Liver (tissue), 9 donors: ENCODE measurements around the gene SLC35B4. TPM values are rescaled to one million over a fixed set of nuclear protein-coding genes. Genes with fewer than 3 reads are reported as not detected.

Experiments
- DNase-seq: peaks from one replicate; pipeline ENCODE4 v3.0.0-alpha.2; 2017; ENCODE audit warnings: low spot score
- H3K27ac ChIP-seq, 2 donors: one replicate each; pipeline ENCODE4 v1.7.0; 2013; ENCODE audit warnings: inconsistent platforms in 2 of 2, low read length in 2 of 2, control low read depth in 1 of 2, low read depth in 1 of 2, mild to moderate bottlenecking in 1 of 2
- H3K27me3 ChIP-seq, 4 donors: one replicate each; pipeline versions ENCODE4 v1.6.1 to v1.7.0; 2013; ENCODE audit warnings: low read length in 3 of 4, inconsistent platforms in 1 of 4, mild to moderate bottlenecking in 1 of 4, moderate library complexity in 1 of 4; ENCODE audit not compliant: control insufficient read depth in 4 of 4, insufficient read depth in 4 of 4
- H3K36me3 ChIP-seq, 4 donors: one replicate each; pipeline versions ENCODE4 v1.6.1 to v1.7.0; 2013; ENCODE audit warnings: low read length in 3 of 4, mild to moderate bottlenecking in 3 of 4, low read depth in 1 of 4, moderate library complexity in 1 of 4; ENCODE audit not compliant: control insufficient read depth in 4 of 4, insufficient read depth in 3 of 4
- H3K4me1 ChIP-seq, 4 donors: one replicate each; pipeline versions ENCODE4 v1.6.1 to v1.7.0; 2013; ENCODE audit warnings: low read length in 3 of 4, mild to moderate bottlenecking in 3 of 4, moderate library complexity in 1 of 4; ENCODE audit not compliant: control insufficient read depth in 4 of 4, insufficient read depth in 4 of 4
- H3K4me3 ChIP-seq, 3 donors: one replicate each; pipeline versions ENCODE4 v1.6.1 to v1.7.0; 2013; ENCODE audit warnings: low read length in 3 of 3, control low read depth in 1 of 3, low read depth in 1 of 3, mild to moderate bottlenecking in 1 of 3
- H3K9ac ChIP-seq, 2 donors: one replicate each; pipeline ENCODE4 v1.7.0; 2013; ENCODE audit warnings: low read length in 2 of 2, mild to moderate bottlenecking in 2 of 2, moderate library complexity in 2 of 2, control low read depth in 1 of 2, low read depth in 1 of 2
- H3K9me3 ChIP-seq, 4 donors: one replicate each; pipeline versions ENCODE4 v1.6.1 to v1.7.0; 2013; ENCODE audit warnings: low read length in 3 of 4; ENCODE audit not compliant: control insufficient read depth in 4 of 4
- ATF3 ChIP-seq: IDR thresholded peaks from 2 replicates; pipeline ENCODE4 v1.6.1; 2016; ENCODE audit warnings: antibody characterized with exemption
- CTCF ChIP-seq: fragments of 150-350 bp; IDR thresholded peaks from 2 replicates; pipeline ENCODE4 v1.5.1; 2017; ENCODE audit warnings: improper control_type of control experiment, low read depth, low read length; ENCODE audit not compliant: missing input control
- FOXA1 ChIP-seq: IDR thresholded peaks from 2 replicates; pipeline ENCODE4 v1.6.1; 2016; ENCODE audit warnings: antibody characterized with exemption
- RAD21 ChIP-seq, 2 donors: IDR thresholded peaks; 2 replicates each; pipeline ENCODE4 v1.6.1; 2016; ENCODE audit warnings: antibody characterized with exemption in 2 of 2, mild to moderate bottlenecking in 2 of 2
- RXRA ChIP-seq, 2 donors: IDR thresholded peaks; 2 replicates each; pipeline ENCODE4 v1.6.1; 2017 to 2018; ENCODE audit warnings: antibody characterized with exemption in 2 of 2, mild to moderate bottlenecking in 1 of 2
- YY1 ChIP-seq: IDR thresholded peaks from 2 replicates; pipeline ENCODE4 v1.6.1; 2016; ENCODE audit warnings: antibody characterized with exemption, mild to moderate bottlenecking
- WGBS: extraction: QIAGEN DNeasy Blood & Tissue Kit; methylation state at CpG from one replicate; pipeline ENCODE4 v1.1.7; 2013; 5-methylcytosine and 5-hydroxymethylcytosine counted together
- polyA plus RNA-seq, 2 donors: library from polyadenylated mRNA; stranded (reverse) in 1 of 2; unstranded in 1 of 2; fragments of 200-250 nt in 1 of 2; fragments of >200 nt in 1 of 2; fragmentation: Nextera tagmentation in 1 of 2; extraction: Ambion mirVana in 1 of 2; gene quantifications; one replicate each; pipeline versions ENCODE4 v1.2.1 to v1.2.3, GENCODE V29; 2013 to 2015
- total RNA-seq, 2 donors: library from RNA; depleted of rRNA; stranded (reverse); fragments of >200 nt; gene quantifications; one replicate each; pipeline ENCODE4 v1.2.3, GENCODE V29; 2014
- TF ChIP-seq, protein P1 (sequence below): IDR thresholded peaks from 2 replicates; pipeline ENCODE4 v1.6.1; 2016; ENCODE audit warnings: antibody characterized with exemption
- TF ChIP-seq, protein P2 (sequence below): IDR thresholded peaks from 2 replicates; pipeline ENCODE4 v1.6.1; 2016; ENCODE audit warnings: antibody characterized with exemption, mild to moderate bottlenecking
- donor health status: healthy.
- donor health status: healthy.
- donor health status: healthy.
- donor health status: healthy.
- donor health status: healthy.

SLC35B4 gene
- total and polyA plus RNA-seq, 4 donors = 5.7 to 17.7 (median 8.9) TPM

- Histone ChIP-seq H3K36me3 (no peaks in the 10 kb centered on the region), H3K9ac (no peak overlapping the region), H3K4me3 (no peak overlapping the region), H3K27me3 (no peaks in the 10 kb centered on the region), H3K27ac (no peak overlapping the region), H3K9me3 (no peaks in the 10 kb centered on the region), H3K4me1 (peaks cover 5 to 28% (median 15%) of the 10 kb centered on the region in 4 donors)
- WGBS = 51% methylated on average over 7 of the region's 7 CpGs
- no peak for DNase-seq
- TF ChIP-seq FOXA1 (no peak), YY1 (peak; percentile 4)
- TF ChIP-seq, protein P1, sequence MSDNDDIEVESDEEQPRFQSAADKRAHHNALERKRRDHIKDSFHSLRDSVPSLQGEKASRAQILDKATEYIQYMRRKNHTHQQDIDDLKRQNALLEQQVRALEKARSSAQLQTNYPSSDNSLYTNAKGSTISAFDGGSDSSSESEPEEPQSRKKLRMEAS = no peak
Measured at GRCh38 chr7:134351424-134351823, 34.7 kb upstream of the SLC35B4 start.

DNA sequence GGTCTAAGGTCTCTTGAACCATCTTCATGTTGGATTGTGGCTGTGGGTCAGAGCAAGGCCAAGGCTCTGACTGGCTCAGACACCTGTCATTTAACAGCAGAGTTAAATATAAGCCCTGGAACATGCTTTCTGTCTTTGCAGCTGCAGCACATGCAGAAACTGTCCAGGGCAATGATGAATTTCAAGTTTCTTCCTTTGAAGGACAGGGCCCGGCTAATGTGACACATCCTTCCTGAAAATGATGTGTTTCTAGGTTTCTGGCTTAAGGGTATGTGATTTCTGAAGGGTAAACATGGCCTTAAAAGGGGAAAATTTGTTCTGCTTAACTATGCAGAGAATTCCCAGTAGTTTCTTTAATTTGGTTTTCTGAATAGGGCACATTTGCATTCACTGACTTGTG lies 34.0 kb upstream of the SLC35B4 start:
- no peaks in the 10 kb centered on the region for H3K36me3 ChIP-seq
- WGBS = 67% methylated on average over 1 of the region's 1 CpG
- no peak for DNase-seq
- no peak overlapping the region for H3K4me3 ChIP-seq
- H3K9ac ChIP-seq = no peak overlapping the region
- no peak overlapping the region for H3K27ac ChIP-seq
- TF ChIP-seq FOXA1 (no peak), ATF3 (no peak), CTCF (no peak)
- TF ChIP-seq, protein P2, sequence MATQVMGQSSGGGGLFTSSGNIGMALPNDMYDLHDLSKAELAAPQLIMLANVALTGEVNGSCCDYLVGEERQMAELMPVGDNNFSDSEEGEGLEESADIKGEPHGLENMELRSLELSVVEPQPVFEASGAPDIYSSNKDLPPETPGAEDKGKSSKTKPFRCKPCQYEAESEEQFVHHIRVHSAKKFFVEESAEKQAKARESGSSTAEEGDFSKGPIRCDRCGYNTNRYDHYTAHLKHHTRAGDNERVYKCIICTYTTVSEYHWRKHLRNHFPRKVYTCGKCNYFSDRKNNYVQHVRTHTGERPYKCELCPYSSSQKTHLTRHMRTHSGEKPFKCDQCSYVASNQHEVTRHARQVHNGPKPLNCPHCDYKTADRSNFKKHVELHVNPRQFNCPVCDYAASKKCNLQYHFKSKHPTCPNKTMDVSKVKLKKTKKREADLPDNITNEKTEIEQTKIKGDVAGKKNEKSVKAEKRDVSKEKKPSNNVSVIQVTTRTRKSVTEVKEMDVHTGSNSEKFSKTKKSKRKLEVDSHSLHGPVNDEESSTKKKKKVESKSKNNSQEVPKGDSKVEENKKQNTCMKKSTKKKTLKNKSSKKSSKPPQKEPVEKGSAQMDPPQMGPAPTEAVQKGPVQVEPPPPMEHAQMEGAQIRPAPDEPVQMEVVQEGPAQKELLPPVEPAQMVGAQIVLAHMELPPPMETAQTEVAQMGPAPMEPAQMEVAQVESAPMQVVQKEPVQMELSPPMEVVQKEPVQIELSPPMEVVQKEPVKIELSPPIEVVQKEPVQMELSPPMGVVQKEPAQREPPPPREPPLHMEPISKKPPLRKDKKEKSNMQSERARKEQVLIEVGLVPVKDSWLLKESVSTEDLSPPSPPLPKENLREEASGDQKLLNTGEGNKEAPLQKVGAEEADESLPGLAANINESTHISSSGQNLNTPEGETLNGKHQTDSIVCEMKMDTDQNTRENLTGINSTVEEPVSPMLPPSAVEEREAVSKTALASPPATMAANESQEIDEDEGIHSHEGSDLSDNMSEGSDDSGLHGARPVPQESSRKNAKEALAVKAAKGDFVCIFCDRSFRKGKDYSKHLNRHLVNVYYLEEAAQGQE = no peak
- H3K9me3 ChIP-seq = no peaks in the 10 kb centered on the region
- H3K27me3 ChIP-seq = no peaks in the 10 kb centered on the region
- peaks cover 5 to 21% (median 13%) of the 10 kb centered on the region in 4 donors for H3K4me1 ChIP-seq

DNA sequence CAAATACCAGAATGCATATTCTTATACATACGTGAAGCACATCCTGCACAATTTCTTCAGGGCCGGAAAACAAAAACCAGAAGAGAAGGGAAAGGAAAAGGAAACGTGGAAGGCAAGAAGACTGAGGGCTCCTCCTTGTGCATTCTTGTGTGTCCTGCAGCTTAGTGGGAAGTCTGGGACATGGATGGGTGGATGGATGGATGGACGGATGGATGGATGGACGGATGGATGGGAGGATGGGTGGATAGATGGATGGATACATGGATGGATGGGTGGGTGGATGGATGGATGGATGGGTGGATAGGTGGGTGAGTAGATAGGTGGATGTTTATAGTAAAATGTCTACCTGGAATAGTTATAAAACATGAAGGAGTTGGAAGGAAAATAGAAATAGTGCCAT lies 30.8 kb upstream of the SLC35B4 start:
- DNase-seq = no peak
- TF ChIP-seq RXRA (IDR thresholded peaks at IDR 0.05) = no peak
- TF ChIP-seq RAD21 (IDR thresholded peaks at IDR 0.05) = peak in 1 of 2 donors; percentile 14
- Histone ChIP-seq H3K4me3 (no peak overlapping the region), H3K36me3 (no peaks in the 10 kb centered on the region), H3K27me3 (no peaks in the 10 kb centered on the region), H3K9me3 (no peaks in the 10 kb centered on the region), H3K27ac (no peak overlapping the region), H3K9ac (no peak overlapping the region), H3K4me1 (peaks cover 0 to 2% (median 0%) of the 10 kb centered on the region in 4 donors)
- 88% methylated on average over 5 of the region's 5 CpGs for WGBS
